Body of pancreas (tissue), 4 donors: ENCODE measurements around the gene RUNDC3A. TPM values are rescaled to one million over a fixed set of nuclear protein-coding genes. Genes with fewer than 3 reads are reported as not detected.

Source experiments
- ATAC-seq: fragments of 150-250 bp; one replicate; pipeline ENCODE4 v1.9.1; 2016
- DNase-seq, 4 donors: peaks; one replicate each; pipeline ENCODE4 v3.0.0-alpha.2; 2019
- H3K27ac ChIP-seq, 4 donors: fragments of 200-600 bp; sonication (generic); 1 replicate in 3 of 4; 2 replicates in 1 of 4; pipeline versions ENCODE4 v1.5.1 to v1.6.1; 2016 to 2019; ENCODE audit warnings: mild to moderate bottlenecking in 1 of 4, mixed read lengths in 1 of 4, moderate library complexity in 1 of 4
- H3K27me3 ChIP-seq, 2 donors: fragments of 200-600 bp; sonication (generic); one replicate each; pipeline ENCODE4 v1.6.0; 2016; ENCODE audit warnings: mild to moderate bottlenecking in 1 of 2
- H3K36me3 ChIP-seq, 2 donors: fragments of 200-600 bp; sonication (generic); replicated peaks in 1 of 2; 2 replicates each; pipeline ENCODE4 v1.5.1; 2016; ENCODE audit warnings: low read depth in 2 of 2; ENCODE audit not compliant: insufficient read depth in 1 of 2
- H3K4me1 ChIP-seq: fragments of 200-600 bp; sonication (generic); one replicate; pipeline ENCODE4 v1.6.0; 2016
- H3K4me3 ChIP-seq, 2 donors: fragments of 200-600 bp; sonication (generic); 1 replicate in 1 of 2; 2 replicates in 1 of 2; pipeline ENCODE4 v1.5.1; 2016 to 2019
- H3K9me3 ChIP-seq, 3 donors: fragments of 200-600 bp; sonication (generic); 1 replicate in 2 of 3; 2 replicates in 1 of 3; pipeline ENCODE4 v1.5.1; 2016
- POLR2A ChIP-seq, 3 donors: fragments of 450-650 bp; IDR thresholded peaks; one replicate each; pipeline ENCODE4 v1.6.1; 2016; ENCODE audit warnings: antibody characterized with exemption in 3 of 3, mild to moderate bottlenecking in 2 of 3
- WGBS, 2 donors: methylation state at CpG; one replicate each; pipeline ENCODE4 v1.1.5; 2017; 5-methylcytosine and 5-hydroxymethylcytosine counted together
- intact Hi-C: fragments of 100-400 bp; cut with DNase I; formaldehyde crosslinking; loops from one replicate; pipeline ENCODE4 v1.15.1; 2023
- total RNA-seq, 2 donors: library from RNA; depleted of rRNA; stranded (reverse); fragments of >200 nt; gene quantifications; one replicate each; pipeline ENCODE4 v1.1.0, GENCODE V29; 2016
- TF ChIP-seq, protein P1 (sequence below), 7 experiments: fragments of 450-650 bp in 4 of 7; fragments of 200-600 bp in 3 of 7; sonication (generic) in 3 of 7; IDR thresholded peaks; one replicate each; pipeline ENCODE4 v1.5.1; 2016 to 2019; ENCODE audit warnings: antibody characterized with exemption in 7 of 7

The RUNDC3A gene
- total RNA-seq, 2 donors from 2014 or later, result 2.6 TPM; not detected in 1

DNA sequence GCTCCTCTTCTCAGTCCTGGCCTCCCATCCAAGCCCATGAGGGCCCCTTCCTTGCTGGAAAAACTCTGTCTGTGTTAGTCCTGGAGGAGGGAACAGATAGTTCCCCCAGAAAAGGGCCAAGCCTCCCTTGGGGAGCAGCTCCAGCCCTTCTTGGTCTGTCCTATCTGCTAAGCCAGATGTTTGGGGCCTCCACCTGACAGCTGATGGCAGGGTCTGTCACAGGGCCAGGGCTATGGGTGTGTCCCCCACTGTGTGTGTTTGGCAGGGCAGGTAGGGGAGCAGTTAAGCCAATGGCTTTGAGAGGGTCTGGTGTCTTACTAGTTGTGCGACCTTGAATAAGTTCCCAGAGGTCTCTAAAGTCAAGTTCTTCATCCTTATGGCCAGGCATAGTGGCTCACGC lies 26.8 kb upstream of the RUNDC3A start:
- H3K27ac ChIP-seq, result no peak overlapping the region
- peaks cover 11% of the 10 kb centered on the region for H3K4me1 ChIP-seq
- H3K27me3 ChIP-seq, result no peaks in the 10 kb centered on the region
- intact Hi-C loops, result no loop called here
- DNase-seq (no peak), ATAC-seq (no peak)
- no peak for TF ChIP-seq POLR2A (IDR thresholded peaks at IDR 0.05)
- TF ChIP-seq, protein P1, sequence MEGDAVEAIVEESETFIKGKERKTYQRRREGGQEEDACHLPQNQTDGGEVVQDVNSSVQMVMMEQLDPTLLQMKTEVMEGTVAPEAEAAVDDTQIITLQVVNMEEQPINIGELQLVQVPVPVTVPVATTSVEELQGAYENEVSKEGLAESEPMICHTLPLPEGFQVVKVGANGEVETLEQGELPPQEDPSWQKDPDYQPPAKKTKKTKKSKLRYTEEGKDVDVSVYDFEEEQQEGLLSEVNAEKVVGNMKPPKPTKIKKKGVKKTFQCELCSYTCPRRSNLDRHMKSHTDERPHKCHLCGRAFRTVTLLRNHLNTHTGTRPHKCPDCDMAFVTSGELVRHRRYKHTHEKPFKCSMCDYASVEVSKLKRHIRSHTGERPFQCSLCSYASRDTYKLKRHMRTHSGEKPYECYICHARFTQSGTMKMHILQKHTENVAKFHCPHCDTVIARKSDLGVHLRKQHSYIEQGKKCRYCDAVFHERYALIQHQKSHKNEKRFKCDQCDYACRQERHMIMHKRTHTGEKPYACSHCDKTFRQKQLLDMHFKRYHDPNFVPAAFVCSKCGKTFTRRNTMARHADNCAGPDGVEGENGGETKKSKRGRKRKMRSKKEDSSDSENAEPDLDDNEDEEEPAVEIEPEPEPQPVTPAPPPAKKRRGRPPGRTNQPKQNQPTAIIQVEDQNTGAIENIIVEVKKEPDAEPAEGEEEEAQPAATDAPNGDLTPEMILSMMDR (IDR thresholded peaks at IDR 0.05), result no peak
- 93 to 94% methylated on average over 2 of the region's 2 CpGs for WGBS, 2 donors
- no peak overlapping the region for H3K4me3 ChIP-seq
- H3K9me3 ChIP-seq, result no peaks in the 10 kb centered on the region
- H3K36me3 ChIP-seq, result no peaks in the 10 kb centered on the region

DNA sequence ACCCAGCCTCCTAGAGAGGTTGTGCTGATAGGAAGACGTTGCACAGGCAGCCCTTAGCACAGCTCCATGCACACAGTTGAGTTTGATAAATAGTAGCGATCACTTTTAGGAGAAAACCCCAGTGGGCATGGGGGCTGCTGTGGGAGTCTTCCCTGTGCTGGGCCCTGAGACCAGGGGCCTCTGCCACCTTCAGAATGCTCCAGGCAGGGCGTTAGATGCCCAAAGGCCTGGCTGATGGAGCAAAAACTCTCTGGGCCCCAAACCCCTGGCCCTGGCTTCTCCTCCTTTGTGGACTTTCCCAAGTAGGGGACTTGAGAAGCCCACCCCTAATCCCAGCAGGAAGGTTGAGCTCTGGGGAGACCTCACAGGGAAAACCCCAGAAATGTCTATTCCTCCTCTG lies 26.1 kb upstream of the RUNDC3A start:
- ATAC-seq (no peak), DNase-seq (no peak)
- 61 to 69% methylated on average over 2 to 3 of the region's 3 CpGs for WGBS, 2 donors
- TF ChIP-seq, protein P1 (IDR thresholded peaks at IDR 0.05), result no peak
- TF ChIP-seq POLR2A (IDR thresholded peaks at IDR 0.05), result no peak
- H3K27ac ChIP-seq, result no peak overlapping the region
- no peaks in the 10 kb centered on the region for H3K27me3 ChIP-seq
- peaks cover 11% of the 10 kb centered on the region for H3K4me1 ChIP-seq
- intact Hi-C loops, result no loop called here
- no peaks in the 10 kb centered on the region for H3K9me3 ChIP-seq
- no peak overlapping the region for H3K4me3 ChIP-seq
- H3K36me3 ChIP-seq, result no peaks in the 10 kb centered on the region

DNA sequence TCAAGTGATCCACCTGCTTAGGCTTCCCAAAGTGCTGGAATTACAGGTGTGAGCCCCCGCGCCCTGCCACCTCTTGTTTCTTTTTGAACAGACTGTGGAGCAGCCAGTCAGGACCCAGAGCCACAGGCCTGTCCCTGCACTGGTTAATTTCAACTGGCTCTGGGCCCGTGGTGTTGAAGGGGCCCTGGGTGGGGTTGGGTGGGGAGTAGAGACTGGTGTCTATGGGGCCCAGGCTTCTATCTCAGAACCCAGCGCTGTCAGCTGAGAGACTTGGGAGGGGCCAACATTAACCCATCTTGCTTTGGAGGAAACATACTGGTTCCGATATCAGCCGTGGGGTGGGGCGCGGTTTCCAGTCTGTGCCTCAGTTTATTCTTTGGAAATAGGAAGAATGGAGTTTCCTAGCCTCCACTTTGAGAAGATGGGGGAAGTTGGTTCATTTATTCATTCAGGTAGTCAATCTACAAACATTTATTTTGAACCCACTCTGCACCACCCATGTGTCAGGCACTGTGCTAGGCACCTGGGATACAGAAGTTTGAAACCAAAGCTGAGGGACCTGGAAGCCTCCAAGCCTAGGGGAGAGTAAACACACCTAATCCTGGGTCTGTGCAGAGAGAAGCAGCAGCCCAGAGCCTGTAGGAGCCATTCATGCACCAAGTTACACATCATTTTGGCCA lies 24.9 kb upstream of the RUNDC3A start:
- WGBS, 2 donors, result 75 to 80% methylated on average over 8 of the region's 8 CpGs

GRCh38 chr17:44284024-44284400 lies 24.4 kb upstream of the RUNDC3A start:
- Histone ChIP-seq H3K36me3 (no peaks in the 10 kb centered on the region), H3K27me3 (no peaks in the 10 kb centered on the region), H3K27ac (no peak overlapping the region), H3K4me1 (peaks cover 11% of the 10 kb centered on the region), H3K4me3 (no peak overlapping the region), H3K9me3 (no peaks in the 10 kb centered on the region)
- TF ChIP-seq POLR2A (IDR thresholded peaks at IDR 0.05), result no peak
- TF ChIP-seq, protein P1 (IDR thresholded peaks at IDR 0.05), result no peak
- intact Hi-C loops, result no loop called here
- no peak for DNase-seq
- ATAC-seq, result no peak
- 69 to 91% methylated on average over 4 of the region's 4 CpGs for WGBS, 2 donors

More for the DNA sequence above, 24.9 kb upstream of the RUNDC3A start:
- intact Hi-C loops, result no loop called here
- Histone ChIP-seq H3K4me3 (no peak overlapping the region), H3K27ac (no peak overlapping the region), H3K9me3 (no peaks in the 10 kb centered on the region), H3K4me1 (peaks cover 11% of the 10 kb centered on the region), H3K36me3 (no peaks in the 10 kb centered on the region), H3K27me3 (no peaks in the 10 kb centered on the region)
- no peak for ATAC-seq
- TF ChIP-seq, protein P1 (IDR thresholded peaks at IDR 0.05), result no peak
- no peak for TF ChIP-seq POLR2A (IDR thresholded peaks at IDR 0.05)
- no peak for DNase-seq

GRCh38 chr17:44287651-44288050 lies 20.8 kb upstream of the RUNDC3A start:
- no peak overlapping the region for H3K4me3 ChIP-seq
- no peaks in the 10 kb centered on the region for H3K9me3 ChIP-seq
- no peaks in the 10 kb centered on the region for H3K27me3 ChIP-seq
- TF ChIP-seq, protein P1 (IDR thresholded peaks at IDR 0.05), result no peak
- WGBS, 2 donors, result 64 to 69% methylated on average over 8 of the region's 8 CpGs
- no peaks in the 10 kb centered on the region for H3K4me1 ChIP-seq
- DNase-seq (no peak), ATAC-seq (no peak)
- H3K27ac ChIP-seq, result no peak overlapping the region
- intact Hi-C loops, result no loop called here
- no peaks in the 10 kb centered on the region for H3K36me3 ChIP-seq
